ENCODE measurements around the gene AP1S1.
"Not testable (repeated sequence)": the region's sequence is repeated elsewhere in the genome, so short reads cannot be mapped to it uniquely, and the experiment has no call there.

AP1S1 gene

DNA sequence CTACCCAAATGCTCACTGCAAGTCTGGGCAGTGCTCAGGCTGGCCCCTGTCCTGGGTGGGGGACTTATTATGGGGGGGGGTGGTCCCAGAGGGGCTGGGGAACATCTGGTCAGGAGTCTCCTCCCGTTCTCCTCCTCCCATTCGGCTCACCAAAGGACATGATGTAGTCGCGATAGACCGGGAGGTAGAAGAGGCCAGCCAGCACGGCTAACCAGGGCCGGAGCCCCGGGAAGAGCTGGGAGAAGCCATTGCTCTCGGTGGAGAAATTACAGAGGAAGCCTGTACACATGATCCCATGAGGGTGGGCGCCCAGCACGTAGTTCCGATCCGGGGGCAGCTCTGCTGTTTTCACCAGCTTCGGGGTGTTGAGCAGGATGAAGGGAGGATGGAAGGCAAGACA lies 44.2 kb downstream of the AP1S1 start:
- DNase-seq (ENCODE audit: insufficient read length, low spot score) = no peak
- no peak for FAIRE-seq

DNA sequence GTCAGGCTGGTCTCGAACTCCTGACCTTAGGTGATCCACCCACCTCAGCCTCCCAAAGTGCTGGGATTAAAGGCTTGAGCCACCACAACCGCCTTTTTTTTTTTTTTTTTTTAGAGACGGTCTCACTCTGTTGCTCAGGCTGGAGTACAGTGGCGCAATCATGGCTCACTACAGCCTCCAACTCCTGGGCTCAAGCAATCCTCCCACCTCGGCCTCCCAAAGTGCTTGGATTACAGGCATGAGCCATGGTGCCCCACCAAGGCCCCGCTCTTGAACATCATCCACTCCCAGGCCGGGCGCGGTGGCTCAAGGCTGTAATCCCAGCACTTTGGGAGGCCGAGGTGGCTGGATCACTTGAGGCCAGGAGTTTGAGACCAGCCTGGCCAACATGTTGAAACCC lies 45.2 kb downstream of the AP1S1 start:
- not testable (repeated sequence) for FAIRE-seq

DNA sequence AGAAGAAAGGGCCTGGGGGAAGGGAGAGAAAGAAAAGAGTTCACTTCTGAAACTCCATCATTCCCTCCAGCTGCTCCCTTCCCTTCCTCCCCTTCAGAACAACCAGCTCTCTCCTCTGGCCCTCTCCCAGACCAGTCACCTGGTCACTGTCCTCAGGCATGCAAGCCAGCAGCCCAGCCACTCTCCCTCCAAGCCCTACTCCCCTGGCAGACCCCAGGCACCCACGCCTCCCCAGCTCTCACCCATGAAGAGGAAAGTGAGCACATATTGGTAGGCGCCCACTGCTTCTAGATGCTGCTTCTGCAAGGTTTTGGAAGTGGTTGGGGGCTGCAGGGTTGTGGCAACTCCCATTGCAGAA lies 46.2 kb downstream of the AP1S1 start:
- FAIRE-seq = no peak
- DNase-seq (ENCODE audit: insufficient read length, low spot score) = no peak

More for the DNA sequence above, 45.2 kb downstream of the AP1S1 start:
- not testable (repeated sequence) for DNase-seq (ENCODE audit: insufficient read length, low spot score)

DNA sequence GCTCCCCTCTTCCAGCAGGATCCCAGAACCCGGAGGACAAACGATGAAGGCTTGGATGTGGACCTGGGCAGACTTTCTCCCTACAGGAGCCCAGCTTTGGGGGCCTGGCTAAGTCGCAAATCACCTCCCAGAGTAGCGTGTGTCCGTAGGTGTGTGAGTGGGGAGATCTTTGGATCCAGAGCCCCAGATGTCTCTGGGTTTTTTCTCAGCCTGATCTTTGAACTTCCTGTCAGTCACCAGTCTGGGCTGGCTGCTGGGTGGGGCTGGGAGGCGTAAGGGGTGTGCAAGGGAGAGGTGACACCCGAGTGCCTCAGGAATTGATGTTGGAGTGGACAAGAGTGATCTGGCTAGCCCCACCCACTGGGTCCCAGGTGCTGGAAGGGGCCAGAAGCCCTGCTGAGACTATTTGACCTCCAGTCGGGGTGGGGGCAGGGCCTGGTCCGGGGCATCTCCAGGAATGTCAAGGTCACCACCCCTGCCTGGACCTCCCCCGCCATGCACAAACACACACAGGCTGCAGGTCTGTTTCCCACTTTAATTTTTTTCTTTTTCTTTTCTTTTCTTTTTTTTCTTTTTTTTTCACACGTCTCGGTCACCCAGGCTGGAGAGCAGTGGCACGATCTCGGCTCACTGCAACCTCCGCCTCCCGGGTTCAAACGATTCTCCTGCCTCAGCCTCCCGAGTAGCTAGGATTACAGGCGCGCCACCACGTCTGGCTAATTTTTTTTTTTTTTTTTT lies 46.8 kb downstream of the AP1S1 start, which contains the start of gene MOGAT3:
Gene MOGAT3 (minus strand): TSS at position 175 of the 738 bp plus-strand sequence. CDS start 182 bp downstream, outside the sequence.
- no peak for DNase-seq (ENCODE audit: insufficient read length, low spot score)
- FAIRE-seq = no peak

DNA sequence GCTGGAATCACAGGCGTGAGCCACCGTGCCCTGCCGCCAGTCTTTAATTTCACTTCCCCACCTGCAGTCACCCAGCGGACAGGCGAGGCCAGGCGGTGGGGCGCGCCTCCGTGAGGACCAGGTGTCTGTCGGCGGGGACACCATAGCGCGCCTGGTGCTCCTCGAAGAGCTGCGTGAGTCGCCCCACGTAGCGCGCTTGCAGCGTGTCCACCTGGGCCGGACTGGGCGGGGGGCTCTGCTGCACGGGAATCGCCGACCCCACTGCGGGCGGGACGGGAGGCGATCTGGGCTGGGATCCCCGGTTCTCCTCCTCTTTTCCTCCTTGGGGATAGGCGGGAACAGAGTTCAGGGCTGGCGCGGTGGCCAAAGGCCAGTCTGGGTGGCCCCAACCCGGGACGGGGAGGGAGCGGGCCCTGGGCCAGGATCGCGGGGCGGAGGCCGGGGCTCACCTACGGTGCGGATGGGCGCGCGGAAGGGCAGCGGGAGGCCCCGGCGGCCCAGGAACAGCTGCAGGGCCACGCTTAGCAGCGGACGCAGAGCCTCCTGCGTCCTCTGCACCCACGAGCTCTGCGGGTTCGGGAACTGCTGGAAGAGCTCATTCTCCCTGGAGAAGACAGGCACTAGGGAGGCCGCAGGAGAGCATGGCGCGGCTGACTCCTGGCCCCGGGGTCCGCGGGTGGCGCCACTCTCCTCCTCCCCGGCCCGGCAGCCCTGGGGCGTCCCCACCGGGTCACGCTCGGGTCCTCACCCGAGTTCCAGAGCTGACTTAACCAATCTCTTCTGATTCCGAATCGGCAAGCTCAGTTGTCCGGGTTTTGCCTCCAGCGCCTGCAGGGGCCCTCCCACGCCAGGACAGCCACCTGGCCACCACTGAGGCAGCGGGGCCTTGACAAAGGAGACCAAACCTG lies 47.7 kb downstream of the AP1S1 start:
- DNase-seq (ENCODE audit: insufficient read length, low spot score) = no peak
- FAIRE-seq = no peak

DNA sequence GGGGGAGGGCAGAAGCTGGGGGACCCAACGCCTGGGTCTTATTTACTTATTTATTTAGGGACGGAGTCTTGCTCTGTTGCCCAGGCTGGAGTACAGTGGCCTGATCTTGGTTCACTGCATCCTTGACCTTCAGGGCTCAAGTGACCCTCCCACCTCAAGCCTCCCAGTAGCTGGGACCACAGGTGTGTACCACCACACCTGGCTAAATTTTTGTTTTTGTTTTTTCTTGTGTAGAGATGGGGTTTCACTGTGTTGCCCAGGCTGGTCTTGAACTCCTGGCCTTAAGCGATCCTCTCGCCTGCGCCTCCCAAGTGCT lies 48.3 kb downstream of the AP1S1 start:
- DNase-seq (ENCODE audit: insufficient read length, low spot score) (no peak), FAIRE-seq (no peak)

DNA sequence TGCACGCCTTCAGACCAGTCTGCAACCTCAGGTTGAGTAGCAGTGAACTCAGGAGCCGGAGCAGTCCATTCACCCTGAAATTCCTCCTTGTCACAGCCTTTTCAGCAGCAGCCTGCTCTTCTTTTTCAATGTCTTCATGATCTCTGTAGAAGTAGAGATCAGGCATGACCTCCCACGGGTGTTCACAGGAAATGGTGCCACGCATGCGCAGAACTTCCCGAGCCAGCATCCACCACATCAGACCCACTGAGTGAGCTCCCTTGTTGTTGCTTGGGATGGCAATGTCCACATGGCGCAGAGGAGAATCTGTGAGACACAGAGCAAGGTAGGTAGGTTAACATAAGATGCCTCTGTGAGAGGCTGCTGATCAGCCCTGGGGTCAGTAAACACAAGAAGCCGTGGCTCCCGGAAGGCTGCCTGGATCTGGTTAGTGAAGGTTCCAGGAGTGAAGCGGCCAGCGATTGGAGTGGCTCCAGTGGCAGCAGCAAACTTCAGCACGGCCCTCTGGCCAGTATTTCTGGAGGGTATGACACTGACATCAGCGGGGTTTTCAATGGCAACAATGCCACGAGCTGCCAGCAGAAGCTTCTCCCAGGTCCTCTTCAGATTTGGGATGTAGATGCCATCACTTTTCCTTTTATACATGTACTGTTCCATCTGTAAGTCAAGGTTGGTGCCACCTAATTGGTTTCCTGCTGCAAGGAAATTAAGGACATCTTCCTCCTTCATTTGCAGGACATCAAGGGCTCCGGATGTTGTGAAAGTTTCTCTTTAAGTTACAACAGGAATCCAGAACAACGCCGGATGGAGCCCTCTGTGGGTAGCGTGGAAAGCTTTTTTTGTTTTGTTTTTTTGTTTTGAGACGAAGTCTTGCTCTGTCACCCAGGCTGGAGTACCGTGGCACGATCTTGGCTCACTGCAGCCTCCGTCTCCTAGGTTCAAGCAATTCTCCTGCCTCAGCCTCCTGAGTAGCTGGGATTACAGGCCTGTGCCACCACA lies 49.8 kb downstream of the AP1S1 start:
- FAIRE-seq = peak; percentile 64
- not testable (repeated sequence) for DNase-seq (ENCODE audit: insufficient read length, low spot score)

DNA sequence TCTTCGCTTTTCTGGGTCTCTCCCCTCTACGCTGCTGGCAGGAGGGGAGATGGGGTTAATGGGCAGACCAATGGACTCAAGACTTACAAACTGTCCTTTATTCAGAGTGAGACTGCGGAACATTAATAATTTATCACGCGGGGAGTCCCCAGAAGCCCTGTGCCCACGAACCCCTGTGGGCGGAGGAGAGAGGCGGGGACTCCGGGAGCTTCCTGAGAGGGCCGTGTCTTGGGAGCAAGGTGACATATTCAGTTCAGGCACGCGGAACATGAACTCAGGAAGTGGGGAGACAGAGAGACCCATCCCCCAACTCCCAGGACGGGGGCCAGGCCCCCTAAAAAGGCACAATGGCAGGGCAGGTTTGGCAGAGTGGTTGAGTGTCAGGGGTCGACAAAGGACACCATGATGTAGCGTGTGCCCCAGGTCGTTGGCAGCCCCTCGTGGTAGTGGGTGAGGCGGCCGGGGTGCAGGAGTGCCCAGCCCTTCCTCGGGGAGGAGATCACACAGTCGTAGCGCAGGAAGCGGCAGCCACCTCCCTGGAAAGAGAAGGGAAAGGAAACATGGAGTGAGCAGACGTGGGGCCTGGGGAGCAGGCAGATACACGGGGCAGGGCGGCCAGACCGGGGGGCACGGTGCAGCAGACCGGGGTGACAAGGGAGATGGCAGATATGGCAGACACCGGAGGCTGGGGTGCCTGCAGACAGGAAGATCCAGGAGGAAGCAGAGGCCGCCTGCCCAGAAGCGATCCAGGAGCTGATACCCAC lies 51.8 kb downstream of the AP1S1 start:
- DNase-seq (ENCODE audit: insufficient read length, low spot score) (no peak), FAIRE-seq (no peak)

DNA sequence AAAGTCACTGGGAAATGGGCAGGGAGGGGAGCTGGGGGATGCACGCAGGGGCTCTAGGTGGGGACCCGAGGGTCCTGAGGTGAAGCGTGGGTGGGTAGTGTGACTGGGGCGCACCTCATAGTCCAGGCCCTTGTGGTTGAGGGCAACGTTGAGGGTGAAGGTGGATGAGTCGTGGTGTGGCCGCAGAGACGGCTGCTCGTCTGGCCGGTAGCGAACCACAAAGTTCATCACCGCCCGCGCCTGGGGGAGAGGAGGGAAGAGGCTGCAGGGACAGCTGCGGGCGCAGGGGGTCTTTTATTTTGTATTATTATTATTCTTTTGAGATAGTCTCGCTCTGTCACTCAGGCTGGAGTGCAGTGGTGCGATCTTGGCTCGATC lies 52.4 kb downstream of the AP1S1 start:
- FAIRE-seq (no peak), DNase-seq (ENCODE audit: insufficient read length, low spot score) (no peak)

DNA sequence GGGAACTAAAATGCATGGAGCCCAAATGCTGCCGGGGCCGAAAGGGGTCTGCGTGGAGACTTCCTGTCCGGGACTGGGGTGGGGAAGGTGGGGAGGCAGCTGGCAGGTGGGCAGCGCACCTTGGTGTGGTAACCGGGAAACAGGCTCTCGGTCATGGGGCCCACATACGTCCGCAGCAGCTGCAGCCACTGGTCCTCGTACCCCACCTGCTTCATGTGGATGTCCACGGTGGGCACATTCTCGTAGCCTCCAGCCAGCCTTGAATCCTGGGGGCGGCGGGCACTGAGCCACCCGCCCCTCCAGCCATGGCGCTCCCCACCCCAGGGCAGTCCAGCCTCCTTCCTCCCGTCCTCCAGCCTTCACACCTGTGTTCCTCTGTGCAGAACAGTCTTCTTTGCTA lies 53.2 kb downstream of the AP1S1 start:
- FAIRE-seq = no peak

DNA sequence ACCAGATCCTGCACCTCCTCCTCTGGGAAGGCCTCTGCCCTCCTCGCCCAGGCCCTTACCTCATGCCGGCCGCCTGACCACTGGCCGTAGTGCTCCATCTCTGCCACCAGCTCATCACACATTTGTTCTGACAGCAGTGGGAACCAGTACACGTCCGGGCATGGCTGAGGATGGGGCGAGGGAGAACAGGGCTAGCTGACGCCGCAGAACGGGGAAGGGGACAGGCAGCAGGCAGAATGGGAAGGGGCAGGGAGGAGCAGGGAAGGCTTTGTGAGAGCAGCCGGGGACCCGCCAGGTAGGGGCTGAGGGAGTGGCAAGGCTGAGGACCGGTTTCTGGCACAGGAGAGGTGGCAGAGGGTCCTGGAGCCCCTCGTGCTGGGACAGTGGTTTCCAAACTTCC lies 54.5 kb downstream of the AP1S1 start:
- FAIRE-seq = no peak
- DNase-seq (ENCODE audit: insufficient read length, low spot score) = no peak

More for the DNA sequence above, 53.2 kb downstream of the AP1S1 start:
- no peak for DNase-seq (ENCODE audit: insufficient read length, low spot score)

DNA sequence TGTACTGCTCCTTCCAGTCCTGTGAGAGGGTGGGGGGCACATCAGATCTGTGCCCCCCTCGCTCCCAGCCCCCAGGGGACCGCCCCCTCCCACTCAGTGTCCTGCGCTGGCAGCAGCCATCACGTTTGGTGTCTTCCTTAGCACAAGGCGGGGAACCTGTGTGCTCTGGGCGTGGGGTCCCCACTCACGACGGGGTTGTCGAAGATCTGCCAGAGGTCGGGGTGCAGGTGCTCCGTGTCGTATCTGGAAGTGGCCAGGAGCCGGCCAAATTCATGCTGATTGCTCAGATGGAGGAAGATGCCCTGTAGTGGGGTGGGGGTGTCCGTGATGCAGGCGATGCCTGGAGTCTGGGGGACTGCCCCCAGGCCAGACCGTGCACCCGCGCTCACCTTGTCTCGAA lies 55.9 kb downstream of the AP1S1 start:
- no peak for DNase-seq (ENCODE audit: insufficient read length, low spot score)
- no peak for FAIRE-seq

Measured in GM19239 (cell line).